ENCODE measurements around the gene XBP1.
"Not testable (repeated sequence)": the region's sequence is repeated elsewhere in the genome, so short reads cannot be mapped to it uniquely, and the experiment has no call there.

Gene XBP1

GRCh38 chr22:28800308-28801041 lies at the start of gene XBP1:
TSS of gene XBP1 (minus strand) at chr22:28800569.
- DNase-seq = peak; percentile 66 to 81

DNA sequence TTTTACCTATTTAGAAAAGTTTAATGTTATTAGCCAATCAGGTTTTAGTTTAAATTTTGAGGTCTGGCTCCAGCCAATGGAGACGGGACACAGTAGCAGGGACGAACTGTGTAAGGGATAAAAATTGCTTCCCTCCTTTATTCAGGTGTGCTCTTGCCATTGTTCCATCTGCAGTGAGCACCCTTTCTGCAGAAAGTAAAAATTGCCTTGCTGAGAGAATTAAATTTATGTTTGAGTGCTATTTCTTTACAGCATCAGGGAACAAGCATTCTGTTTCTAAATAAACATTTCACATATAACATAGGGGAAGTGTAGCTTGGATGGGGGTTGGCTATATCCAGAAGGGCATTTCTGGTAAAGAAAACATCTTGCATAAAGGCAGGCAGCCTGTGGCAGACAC lies 46.6 kb upstream of the XBP1 start:
- no peak for DNase-seq

- DNase-seq = not testable (repeated sequence)
Observed at GRCh38 chr22:28844277-28844676, 43.9 kb upstream of the XBP1 start.

DNA sequence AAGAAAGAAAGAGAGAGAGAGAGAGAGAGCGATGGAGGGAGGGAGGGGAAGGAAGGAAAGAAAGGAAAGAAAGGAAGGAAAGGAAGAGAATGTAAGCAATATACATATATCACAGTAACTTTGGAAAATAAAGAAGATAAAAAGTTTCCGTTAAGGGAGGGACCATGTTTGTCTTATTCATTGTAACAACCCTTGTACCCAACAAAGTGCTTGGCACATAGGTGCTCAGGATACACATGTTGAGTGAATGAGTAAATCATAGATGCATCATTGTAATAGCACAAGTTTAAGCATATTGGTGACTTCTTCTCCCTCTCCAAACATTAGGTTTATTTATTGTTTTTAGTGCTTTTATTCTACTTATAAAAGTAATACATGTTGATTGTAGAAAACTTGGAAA lies 43.3 kb upstream of the XBP1 start:
- no peak for DNase-seq

GRCh38 chr22:28841111-28841510 lies 40.7 kb upstream of the XBP1 start:
- no peak for DNase-seq

GRCh38 chr22:28838971-28839370 lies 38.6 kb upstream of the XBP1 start:
- DNase-seq = no peak

DNA sequence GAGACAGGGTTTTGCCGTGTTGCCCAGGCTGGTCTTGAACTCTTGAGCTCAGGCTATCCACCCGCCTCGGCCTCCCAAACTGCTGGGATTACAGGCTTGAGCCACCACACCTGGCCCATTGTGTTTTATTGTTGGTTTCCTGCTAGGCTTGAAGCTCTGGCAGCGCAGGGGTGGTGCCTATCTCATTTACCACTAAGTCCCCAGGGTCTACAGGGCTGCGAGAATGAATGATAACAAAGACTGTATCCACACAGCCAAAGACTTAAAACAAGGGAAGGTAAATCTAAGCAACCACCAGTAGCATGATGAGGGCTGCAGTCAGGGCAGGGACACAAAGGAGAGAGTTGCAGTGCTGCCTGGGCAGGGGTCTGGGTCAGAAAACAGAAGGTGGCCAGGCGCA lies 37.3 kb upstream of the XBP1 start:
- no peak for DNase-seq

DNA sequence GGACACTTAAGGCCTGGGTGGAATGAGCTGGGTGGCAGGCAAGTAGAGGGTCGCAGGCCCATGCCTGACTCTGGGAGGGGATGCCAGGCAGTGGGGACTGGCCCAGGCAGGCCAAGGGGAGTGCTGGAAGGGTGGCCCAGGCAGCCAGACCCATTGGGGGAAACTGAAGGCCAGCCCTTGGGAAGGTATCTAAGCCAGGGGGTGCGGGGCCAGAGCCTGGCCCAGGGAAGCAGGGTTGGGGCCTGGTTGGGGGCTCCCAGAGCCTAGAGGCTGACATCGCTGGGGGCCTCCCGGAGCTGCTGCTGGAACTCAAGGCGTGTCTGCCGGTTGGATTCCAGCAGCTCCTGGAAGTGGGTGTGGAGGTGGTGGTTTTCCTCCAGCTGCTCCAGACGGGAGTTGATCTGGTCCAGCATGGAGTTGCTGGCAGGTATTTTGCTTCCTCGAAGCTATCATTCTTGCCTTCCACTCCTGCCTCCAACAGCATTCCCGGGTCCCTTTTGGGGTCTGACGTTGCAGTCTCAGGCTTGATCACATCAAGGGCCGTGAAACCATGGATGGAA lies 35.3 kb upstream of the XBP1 start:
- DNase-seq = no peak

DNA sequence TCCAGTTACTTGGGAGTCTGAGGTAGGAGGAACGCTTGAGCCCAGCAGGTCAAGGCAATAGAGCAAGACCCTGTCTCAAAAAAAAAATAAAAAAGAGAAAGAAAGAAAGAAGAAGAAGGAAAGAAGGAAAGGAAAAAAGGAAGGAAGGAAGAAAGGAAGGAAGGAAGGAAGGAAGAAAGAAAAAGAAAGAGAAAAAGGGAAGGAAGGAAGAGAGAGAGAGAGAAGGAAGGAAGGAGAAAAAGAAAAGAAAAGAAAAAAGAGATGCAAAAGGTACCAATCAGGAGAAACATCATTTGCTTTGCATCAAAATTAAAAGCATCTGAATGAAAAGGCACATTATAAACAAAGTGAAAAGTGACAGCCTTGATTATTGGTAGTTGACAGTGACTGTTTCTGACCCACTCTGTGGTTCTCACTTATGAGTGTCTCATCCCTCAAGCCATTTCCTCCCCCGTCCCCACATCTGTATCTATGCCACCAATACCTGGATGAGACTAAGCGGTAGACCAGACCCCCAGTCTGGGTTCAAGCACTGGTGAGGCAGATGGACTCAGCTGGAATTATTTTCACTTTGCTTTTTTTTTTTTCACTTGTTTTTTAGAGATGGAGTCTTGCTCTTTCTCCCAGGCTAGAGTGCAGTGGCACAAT lies 33.0 kb upstream of the XBP1 start:
- no peak for DNase-seq

GRCh38 chr22:28832731-28833130 lies 32.4 kb upstream of the XBP1 start:
- DNase-seq = no peak

GRCh38 chr22:28831140-28832072 lies 31.0 kb upstream of the XBP1 start:
- DNase-seq = no peak

GRCh38 chr22:28830441-28830840 lies 30.1 kb upstream of the XBP1 start:
- no peak for DNase-seq

- peak; percentile 19 to 60 for DNase-seq
Observed at GRCh38 chr22:28829358-28830181, 29.2 kb upstream of the XBP1 start.

GRCh38 chr22:28826921-28827320 lies 26.6 kb upstream of the XBP1 start:
- no peak for DNase-seq

GRCh38 chr22:28826430-28826829 lies 26.1 kb upstream of the XBP1 start:
- not testable (repeated sequence) for DNase-seq

DNA sequence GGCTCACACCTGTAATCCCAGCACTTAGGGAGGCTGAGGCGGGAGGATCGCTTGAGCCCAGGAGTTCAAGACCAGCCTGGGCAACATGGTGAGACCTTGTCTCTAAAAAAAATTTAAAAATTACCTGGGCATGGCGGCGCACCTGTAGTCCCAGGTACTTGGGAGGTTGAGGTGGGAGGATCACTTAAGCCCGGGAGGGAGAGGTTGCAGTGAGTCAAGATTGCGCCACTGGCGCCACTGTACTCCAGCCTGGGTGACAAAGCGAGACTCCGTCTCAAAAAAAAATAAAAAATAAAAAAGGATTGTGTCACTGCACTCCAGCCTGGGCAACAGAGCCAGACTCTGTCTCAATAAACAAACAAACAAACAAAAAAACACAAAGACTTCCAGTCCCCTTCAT lies 24.1 kb upstream of the XBP1 start:
- not testable (repeated sequence) for DNase-seq

GRCh38 chr22:28822930-28823551 lies 22.7 kb upstream of the XBP1 start:
- peak in 1 of 2 donors; percentile 22 for DNase-seq

- DNase-seq = no peak
Observed at GRCh38 chr22:28821452-28821851, 21.1 kb upstream of the XBP1 start.

GRCh38 chr22:28820885-28821284 lies 20.5 kb upstream of the XBP1 start:
- DNase-seq = no peak

DNA sequence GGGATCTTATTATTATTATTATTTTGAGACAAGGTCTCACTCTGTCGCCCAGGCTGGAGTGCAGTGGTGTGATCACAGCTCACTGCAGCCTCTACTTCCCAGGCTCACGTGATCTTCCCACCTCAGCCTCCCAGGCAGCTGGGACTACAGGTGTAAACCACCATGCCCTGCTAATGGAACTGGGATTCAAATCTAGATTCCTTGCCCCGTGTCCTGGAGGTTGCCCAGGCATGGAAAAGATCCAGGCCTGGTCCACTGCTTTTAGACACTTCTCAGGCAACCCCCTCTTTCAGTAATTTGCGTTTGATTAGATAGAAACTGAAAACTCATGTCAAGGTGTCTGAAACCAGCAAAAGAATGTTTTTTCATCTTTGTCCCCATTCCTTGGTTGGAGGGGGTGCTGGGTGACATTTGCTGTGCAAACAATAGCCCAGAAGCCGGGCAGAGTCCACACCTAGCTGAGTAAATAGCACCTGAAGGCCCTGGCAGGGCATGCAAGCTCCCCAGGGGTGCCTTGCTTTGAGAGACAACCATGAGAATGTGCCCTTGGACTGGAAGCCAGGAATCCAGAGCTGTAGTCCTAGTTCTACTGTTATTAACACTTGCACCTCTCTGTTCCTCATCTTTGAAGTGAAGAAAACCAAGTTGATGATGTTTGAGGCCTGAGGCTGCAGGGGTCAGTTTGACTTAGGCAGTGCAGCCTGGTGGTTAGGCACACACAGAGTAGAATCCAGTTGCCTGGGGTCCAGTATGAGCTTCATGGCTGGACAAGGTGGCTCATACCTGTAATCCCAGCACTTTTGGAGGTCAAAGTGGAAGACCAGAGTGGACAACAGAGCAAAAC lies 19.1 kb upstream of the XBP1 start:
- DNase-seq = no peak
